ENCODE data around the gene NBPF4. TPM values are rescaled to one million over a fixed set of nuclear protein-coding genes. Genes with fewer than 3 reads are reported as not detected.
"Not testable (repeated sequence)": the region's sequence is repeated elsewhere in the genome, so short reads cannot be mapped to it uniquely, and the experiment has no call there.

NBPF4 gene
- not detected in 2 replicates for total RNA-seq (2014; rRNA removed; shearing (Covaris generic))

- not testable (repeated sequence) for DNase-seq (ENCODE audit: low spot score)
Measured at GRCh38 chr1:108243976-108244375, at the start of gene NBPF4. NBPF4 (minus strand) TSS chr1:108244076; CDS start chr1:108243761, 315 bp downstream.

- DNase-seq (ENCODE audit: low spot score), result not testable (repeated sequence)
Measured at GRCh38 chr1:108282528-108283257, 38.8 kb upstream of the NBPF4 start.

- not testable (repeated sequence) for DNase-seq (ENCODE audit: low spot score)
Measured at GRCh38 chr1:108272485-108273327, 28.8 kb upstream of the NBPF4 start.

GRCh38 chr1:108267097-108267496 is 23.2 kb upstream of the NBPF4 start:
- not testable (repeated sequence) for DNase-seq (ENCODE audit: low spot score)

- DNase-seq (ENCODE audit: low spot score), result not testable (repeated sequence)
Measured at GRCh38 chr1:108261967-108262366, 18.1 kb upstream of the NBPF4 start.

GRCh38 chr1:108261519-108261918 is 17.6 kb upstream of the NBPF4 start:
- DNase-seq (ENCODE audit: low spot score), result not testable (repeated sequence)

- not testable (repeated sequence) for DNase-seq (ENCODE audit: low spot score)
Measured at GRCh38 chr1:108260578-108261259, 16.8 kb upstream of the NBPF4 start.

GRCh38 chr1:108255426-108255825 is 11.6 kb upstream of the NBPF4 start:
- DNase-seq (ENCODE audit: low spot score), result not testable (repeated sequence)

GRCh38 chr1:108239426-108239825 is 4.5 kb downstream of the NBPF4 start:
- DNase-seq (ENCODE audit: low spot score), result not testable (repeated sequence)

GRCh38 chr1:108235308-108235707 is 8.6 kb downstream of the NBPF4 start:
- DNase-seq (ENCODE audit: low spot score), result not testable (repeated sequence)

- not testable (repeated sequence) for DNase-seq (ENCODE audit: low spot score)
Measured at GRCh38 chr1:108232183-108232582, 11.7 kb downstream of the NBPF4 start.

- not testable (repeated sequence) for DNase-seq (ENCODE audit: low spot score)
Measured at GRCh38 chr1:108229976-108230375, 13.9 kb downstream of the NBPF4 start.

GRCh38 chr1:108227772-108228171 is 16.1 kb downstream of the NBPF4 start:
- not testable (repeated sequence) for DNase-seq (ENCODE audit: low spot score)

GRCh38 chr1:108226855-108227254 is 17.0 kb downstream of the NBPF4 start:
- DNase-seq (ENCODE audit: low spot score), result not testable (repeated sequence)

GRCh38 chr1:108223226-108223625 is 20.6 kb downstream of the NBPF4 start:
- DNase-seq (ENCODE audit: low spot score), result not testable (repeated sequence)

GRCh38 chr1:108217515-108218174 is 26.2 kb downstream of the NBPF4 start:
- DNase-seq (ENCODE audit: low spot score), result not testable (repeated sequence)

- DNase-seq (ENCODE audit: low spot score), result peak; percentile 25
Measured at GRCh38 chr1:108217007-108217406, 26.9 kb downstream of the NBPF4 start.

- not testable (repeated sequence) for DNase-seq (ENCODE audit: low spot score)
Measured at GRCh38 chr1:108216028-108216890, 27.6 kb downstream of the NBPF4 start.

GRCh38 chr1:108214641-108215465 is 29.0 kb downstream of the NBPF4 start:
- peak; percentile 41 for DNase-seq (ENCODE audit: low spot score)

Measured in HT-29 (cell line).